ENCODE measurements around the gene VPREB3. TPM values are rescaled to one million over a fixed set of nuclear protein-coding genes. Genes with fewer than 3 reads are reported as not detected.

The VPREB3 gene
- total RNA-seq, 4 donors from 2014 or later, result not detected

DNA sequence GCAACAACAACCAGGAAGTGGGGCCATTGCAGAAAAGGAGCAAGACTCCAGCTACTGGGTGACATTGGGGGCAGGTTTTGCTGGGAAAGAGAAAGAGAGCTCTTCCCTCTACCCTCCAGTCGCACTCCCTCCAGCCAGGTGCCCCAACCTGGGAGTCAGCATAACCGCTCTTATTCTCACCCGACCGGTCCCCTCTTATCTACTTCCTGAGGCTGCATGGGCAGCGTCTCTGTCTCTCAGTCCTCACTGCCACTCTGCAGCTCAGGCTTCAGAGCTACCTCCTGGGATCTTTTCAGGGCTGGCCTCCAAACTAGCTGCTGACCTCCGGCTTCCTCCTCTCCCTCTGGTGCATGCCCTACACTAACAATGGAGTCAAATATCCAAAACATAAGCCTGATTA lies 8.4 kb downstream of the VPREB3 start:
- Histone ChIP-seq H3K4me3 (no peak overlapping the region), H3K4me1 (no peaks in the 10 kb centered on the region), H3K27me3 (no peaks in the 10 kb centered on the region), H3K9me3 (no peaks in the 10 kb centered on the region), H3K27ac (no peak overlapping the region), H3K36me3 (no peaks in the 10 kb centered on the region)
- DNase-seq, result no peak
- intact Hi-C loops (cut with DNase I; ENCODE audit: low total_unique reads), result no loop called here
- TF ChIP-seq POLR2A (IDR thresholded peaks at IDR 0.05), result no peak

DNA sequence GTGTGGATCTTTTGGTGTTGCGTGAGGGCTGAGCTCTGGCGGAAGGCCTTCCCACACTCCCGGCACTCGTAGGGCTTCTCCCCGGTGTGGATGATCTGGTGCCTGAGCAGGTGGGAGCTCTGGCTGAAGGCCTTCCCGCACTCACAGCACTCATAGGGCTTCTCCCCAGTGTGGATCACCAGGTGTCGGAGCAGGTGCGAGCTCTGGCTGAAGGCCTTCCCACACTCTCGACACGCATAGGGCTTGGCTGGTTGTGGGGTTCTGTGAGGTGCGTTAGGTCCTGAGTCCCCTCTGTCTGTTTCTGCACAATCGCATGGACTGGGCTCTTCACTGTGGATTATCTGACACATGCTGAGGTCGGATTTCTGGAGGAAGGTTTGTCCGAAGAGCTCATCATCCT lies 9.7 kb downstream of the VPREB3 start:
- Histone ChIP-seq H3K27me3 (no peaks in the 10 kb centered on the region), H3K9me3 (no peaks in the 10 kb centered on the region), H3K4me1 (no peaks in the 10 kb centered on the region), H3K27ac (no peak overlapping the region), H3K4me3 (no peak overlapping the region), H3K36me3 (no peaks in the 10 kb centered on the region)
- no peak for TF ChIP-seq POLR2A (IDR thresholded peaks at IDR 0.05)
- TF ChIP-seq, protein P1, sequence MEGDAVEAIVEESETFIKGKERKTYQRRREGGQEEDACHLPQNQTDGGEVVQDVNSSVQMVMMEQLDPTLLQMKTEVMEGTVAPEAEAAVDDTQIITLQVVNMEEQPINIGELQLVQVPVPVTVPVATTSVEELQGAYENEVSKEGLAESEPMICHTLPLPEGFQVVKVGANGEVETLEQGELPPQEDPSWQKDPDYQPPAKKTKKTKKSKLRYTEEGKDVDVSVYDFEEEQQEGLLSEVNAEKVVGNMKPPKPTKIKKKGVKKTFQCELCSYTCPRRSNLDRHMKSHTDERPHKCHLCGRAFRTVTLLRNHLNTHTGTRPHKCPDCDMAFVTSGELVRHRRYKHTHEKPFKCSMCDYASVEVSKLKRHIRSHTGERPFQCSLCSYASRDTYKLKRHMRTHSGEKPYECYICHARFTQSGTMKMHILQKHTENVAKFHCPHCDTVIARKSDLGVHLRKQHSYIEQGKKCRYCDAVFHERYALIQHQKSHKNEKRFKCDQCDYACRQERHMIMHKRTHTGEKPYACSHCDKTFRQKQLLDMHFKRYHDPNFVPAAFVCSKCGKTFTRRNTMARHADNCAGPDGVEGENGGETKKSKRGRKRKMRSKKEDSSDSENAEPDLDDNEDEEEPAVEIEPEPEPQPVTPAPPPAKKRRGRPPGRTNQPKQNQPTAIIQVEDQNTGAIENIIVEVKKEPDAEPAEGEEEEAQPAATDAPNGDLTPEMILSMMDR (IDR thresholded peaks at IDR 0.05), result no peak
- no peak for DNase-seq
- intact Hi-C loops (cut with DNase I; ENCODE audit: low total_unique reads), result no loop called here

DNA sequence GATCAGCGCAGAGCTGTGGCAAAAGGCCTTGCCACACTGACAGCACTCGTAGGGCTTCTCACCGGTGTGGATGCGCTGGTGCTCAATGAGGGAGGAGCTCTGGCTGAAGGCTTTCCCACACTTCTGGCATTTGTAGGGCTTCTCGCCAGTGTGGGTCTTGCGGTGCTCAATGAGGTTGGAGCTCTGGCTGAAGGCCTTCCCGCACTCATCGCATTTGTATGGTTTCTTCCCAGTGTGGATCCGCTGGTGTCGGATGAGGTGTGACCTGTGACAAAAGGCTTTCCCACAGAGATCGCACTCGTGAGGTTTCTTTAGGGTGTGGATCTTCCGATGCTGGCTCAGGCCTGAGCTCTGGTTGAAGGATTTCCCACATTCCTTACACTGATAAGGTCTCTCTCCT lies 10.2 kb downstream of the VPREB3 start:
- intact Hi-C loops (cut with DNase I; ENCODE audit: low total_unique reads), result no loop called here
- TF ChIP-seq, protein P1 (IDR thresholded peaks at IDR 0.05), result no peak
- TF ChIP-seq POLR2A (IDR thresholded peaks at IDR 0.05), result no peak
- H3K27ac ChIP-seq, result no peak overlapping the region
- H3K36me3 ChIP-seq, result no peaks in the 10 kb centered on the region
- DNase-seq, result no peak
- H3K4me3 ChIP-seq, result no peak overlapping the region
- no peaks in the 10 kb centered on the region for H3K27me3 ChIP-seq
- no peaks in the 10 kb centered on the region for H3K9me3 ChIP-seq
- no peaks in the 10 kb centered on the region for H3K4me1 ChIP-seq

DNA sequence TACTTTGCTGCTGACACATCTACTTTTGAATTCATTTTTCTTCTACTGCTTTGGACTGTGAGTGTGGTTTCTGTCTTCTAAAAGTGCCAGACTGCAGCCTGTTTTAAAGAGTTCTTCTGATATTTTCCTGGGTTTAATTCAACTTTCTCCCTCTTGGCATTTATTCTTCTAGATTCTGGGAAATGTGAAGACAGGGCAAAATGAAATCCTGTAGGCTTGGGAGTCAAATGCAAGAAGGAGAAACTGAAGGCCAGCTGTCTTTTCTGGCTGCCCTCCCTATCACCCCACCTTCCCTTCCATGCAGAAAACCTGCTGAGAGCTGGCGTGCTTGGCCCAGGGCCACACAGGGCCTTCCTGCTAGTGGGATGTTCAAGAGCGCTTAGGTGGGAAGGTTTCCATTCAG lies 10.9 kb downstream of the VPREB3 start:
- intact Hi-C loops (cut with DNase I; ENCODE audit: low total_unique reads), result no loop called here
- Histone ChIP-seq H3K4me3 (no peak overlapping the region), H3K27me3 (no peaks in the 10 kb centered on the region), H3K4me1 (no peaks in the 10 kb centered on the region), H3K36me3 (no peaks in the 10 kb centered on the region), H3K9me3 (no peaks in the 10 kb centered on the region), H3K27ac (no peak overlapping the region)
- no peak for TF ChIP-seq POLR2A (IDR thresholded peaks at IDR 0.05)
- TF ChIP-seq, protein P1 (IDR thresholded peaks at IDR 0.05), result no peak
- DNase-seq, result no peak

DNA sequence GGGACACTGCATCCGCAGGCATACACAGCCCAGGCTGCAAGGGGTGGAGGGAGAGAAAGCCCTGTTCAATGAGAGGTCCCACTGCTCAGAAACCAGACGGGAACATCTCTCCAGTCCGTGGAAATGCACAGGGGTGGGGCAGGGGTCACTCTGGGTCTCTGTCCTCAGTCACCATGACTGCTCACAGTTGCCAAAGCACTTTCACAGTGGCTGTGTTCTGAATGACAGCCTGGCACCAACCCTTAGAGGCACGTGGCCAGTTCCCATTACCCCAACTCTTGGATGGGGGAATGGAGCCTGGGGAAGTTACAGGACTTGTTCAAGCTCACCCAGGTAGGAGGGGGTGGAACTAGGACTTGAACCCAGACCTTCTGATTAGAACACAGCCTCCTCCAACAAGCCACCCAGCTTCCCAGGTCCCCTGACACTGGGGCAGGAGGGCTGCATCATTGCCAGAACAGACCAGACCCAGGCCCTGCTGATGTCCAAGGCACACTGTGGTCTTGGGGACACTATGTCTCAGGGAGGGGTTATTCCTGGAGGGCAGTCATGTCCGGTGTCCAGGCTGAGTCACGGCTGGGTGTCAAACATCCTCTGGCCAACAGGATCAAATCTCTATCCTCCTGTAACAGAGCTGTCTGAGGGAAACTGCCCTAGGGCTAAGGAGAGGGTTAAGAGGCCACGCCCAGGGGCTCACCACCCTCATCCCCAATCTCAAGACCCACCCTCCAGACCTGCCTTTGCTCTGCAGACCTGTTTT lies 11.5 kb downstream of the VPREB3 start:
- Histone ChIP-seq H3K36me3 (no peaks in the 10 kb centered on the region), H3K27ac (no peak overlapping the region), H3K27me3 (no peaks in the 10 kb centered on the region), H3K4me3 (no peak overlapping the region), H3K9me3 (no peaks in the 10 kb centered on the region), H3K4me1 (no peaks in the 10 kb centered on the region)
- no peak for DNase-seq
- intact Hi-C loops (cut with DNase I; ENCODE audit: low total_unique reads), result no loop called here
- TF ChIP-seq, protein P1 (IDR thresholded peaks at IDR 0.05), result no peak
- TF ChIP-seq POLR2A (IDR thresholded peaks at IDR 0.05), result no peak
